IPS-NIHi7 (cell line): Measurements from ENCODE around the gene STAM.
"Not testable (repeated sequence)": the region's sequence is repeated elsewhere in the genome, so short reads cannot be mapped to it uniquely, and the experiment has no call there.

ENCODE experiments used
- DNase-seq: peaks from one replicate; pipeline ENCODE4 v3.0.0; 2012; ENCODE audit warnings: mixed read lengths; ENCODE audit errors: extremely low spot score

Gene STAM

DNA sequence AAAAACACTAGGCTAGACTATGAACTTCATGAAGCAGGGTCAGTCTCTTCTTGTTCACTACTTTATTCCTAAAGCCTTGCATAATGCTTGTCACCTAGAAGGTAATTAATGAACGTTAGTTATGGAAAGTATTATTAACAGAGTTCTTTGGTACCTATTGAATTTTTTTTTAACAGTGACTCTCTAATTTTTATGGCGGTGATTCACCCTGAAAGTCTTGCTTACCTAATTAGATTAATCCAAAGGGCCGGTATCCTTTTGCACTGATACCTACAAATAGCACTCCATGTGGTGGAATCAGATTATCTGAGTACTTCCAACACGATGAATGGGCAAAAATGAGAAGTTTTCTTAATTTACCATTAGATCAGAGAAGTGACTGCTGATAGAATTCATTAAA, 31.7 kb downstream of the STAM start:
- no peak for DNase-seq

DNA sequence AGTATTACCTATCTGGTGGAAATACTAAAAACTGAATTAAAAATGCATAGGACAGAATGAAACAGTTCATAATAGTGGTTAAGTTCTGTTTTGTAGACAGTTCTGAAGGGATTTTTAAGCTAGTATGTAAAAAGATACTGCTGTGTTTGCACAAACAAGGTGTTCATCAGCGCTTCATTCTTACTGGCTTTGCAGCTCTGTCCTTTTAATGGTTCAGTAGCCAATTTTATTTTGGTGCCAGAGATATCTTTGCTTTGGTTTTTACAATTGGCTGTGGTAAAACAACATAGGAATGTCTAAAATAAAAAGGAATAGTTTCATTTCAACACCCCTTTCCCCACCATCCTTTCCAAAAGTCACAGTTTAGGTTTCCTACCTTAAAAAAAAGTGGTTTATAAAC, 33.0 kb downstream of the STAM start:
- DNase-seq, result no peak

DNA sequence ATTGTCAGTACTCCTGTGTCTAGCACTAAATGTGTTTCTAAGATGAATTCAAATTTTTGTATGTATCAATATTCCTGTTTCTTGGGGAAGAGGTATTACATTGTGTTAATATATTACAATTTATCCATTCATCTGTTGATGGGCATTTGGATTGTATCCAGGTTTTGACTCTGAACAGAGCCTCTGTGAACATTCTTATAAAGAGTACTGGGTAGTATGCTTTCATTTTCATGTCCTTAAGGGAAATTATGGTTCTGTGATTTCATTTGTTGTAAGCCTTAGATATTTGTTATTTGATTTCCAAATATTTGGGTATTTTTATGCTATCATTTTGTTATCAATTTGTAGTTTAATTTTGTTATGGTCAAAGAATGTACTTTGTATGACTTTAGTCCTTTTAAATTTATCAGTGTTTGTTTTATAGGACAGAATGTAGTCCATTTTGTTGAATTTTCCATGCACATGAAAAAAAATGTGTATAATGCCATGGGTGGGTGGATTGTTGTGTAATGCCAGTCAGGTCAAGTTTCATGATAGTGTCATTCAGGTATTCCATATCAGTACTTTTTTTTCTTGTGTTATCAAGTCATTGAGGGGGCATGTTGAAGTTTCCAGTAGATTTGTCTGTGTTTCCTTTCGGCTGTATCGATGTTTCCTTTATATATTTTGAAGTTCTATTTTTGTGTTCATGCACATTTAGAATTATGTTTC, 38.4 kb downstream of the STAM start:
- DNase-seq, result no peak

DNA sequence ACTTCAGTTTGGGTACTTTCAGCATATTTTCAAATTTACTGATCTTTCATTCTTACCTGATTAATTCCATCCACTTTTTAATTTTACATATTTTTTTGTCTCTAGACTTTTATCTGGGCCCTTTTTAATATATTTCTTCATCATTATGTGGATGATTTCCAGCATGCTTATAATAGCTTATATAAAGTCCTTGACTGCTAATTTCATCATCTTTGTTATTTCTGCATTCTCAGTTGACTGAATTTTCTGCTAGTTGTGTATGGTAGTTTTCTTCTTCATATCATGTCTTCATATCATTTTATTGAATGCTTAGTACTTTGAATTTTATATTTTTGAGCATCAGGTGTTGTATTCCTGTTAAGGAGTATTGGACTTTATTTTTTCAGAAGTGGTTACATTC, 39.6 kb downstream of the STAM start:
- no peak for DNase-seq

DNA sequence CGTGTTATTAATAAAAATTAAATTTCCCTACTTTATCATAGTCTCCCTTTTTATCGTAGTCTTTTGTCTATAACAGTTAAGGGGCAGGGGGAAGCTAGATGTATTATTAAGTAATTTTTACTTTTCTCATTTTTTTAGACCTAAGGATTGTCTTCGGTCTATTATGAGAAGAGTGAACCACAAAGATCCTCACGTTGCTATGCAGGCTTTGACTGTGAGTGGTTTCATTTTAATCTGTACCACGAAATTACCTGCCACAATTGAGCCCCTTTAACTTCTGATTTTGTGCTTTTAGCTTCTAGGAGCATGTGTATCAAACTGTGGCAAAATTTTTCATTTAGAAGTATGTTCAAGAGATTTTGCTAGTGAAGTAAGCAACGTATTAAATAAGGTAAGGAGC, 40.6 kb downstream of the STAM start:
- DNase-seq, result no peak

DNA sequence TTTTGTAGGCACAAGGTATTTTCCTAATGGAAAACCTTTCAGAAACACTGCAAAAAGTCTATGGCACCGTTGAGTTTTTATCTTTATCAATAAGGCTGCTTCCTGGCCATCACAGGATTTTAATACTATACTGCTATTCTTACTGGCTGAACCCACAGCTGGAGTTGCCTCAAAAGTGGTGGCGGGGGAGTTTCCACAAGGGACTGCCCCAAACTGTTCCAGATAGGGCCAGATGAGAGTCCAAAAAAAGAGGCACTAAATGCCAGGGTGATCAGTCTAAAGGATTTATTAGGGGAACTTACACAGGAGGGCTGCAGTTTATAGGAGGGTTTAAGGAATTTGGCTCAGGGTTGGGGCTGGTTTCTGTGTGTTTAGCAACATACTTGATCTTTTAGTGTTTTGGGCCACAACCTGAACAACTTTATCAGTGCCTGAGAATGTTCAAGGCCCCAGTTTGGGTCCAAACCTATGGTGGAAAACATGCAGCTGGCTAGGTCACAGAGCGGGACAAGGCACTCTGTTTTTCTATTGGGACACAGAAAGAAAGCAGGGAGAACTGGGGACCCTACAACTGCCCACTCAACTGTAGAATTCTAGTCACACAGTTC, 41.4 kb downstream of the STAM start:
- no peak for DNase-seq

DNA sequence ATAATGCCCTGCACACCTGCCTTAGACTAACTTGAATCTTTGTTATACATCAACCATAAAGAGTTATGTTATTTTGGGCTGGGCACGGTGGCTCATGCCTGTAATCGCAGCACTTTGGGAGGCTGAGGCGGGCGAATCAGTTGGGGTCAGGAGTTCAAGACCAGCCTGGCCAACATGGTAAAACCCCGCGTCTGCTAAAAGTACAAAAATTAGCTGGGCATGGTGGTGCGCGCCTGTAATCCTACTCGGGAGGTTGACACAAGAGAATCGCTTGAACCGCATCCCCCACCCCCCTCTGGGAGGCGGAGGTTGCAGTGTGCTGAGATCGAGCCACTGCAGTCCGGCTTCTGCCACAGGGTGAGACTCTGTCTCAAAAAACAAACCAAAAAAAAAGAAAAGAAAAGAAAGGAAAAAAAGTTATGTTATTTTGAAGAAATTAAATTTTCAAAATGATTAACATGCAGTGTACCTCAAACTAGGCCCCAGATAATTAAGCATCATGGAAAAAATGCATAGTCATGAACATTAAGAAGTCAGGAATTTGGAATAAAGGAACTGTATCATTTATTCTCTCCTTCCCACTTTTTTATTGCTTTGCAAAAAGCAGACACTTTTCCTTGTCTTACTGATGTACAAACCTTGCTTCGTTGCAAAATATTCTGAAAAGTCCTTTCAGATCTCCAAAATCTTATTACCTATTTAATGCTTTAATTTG, 43.3 kb downstream of the STAM start:
- no peak for DNase-seq

DNA sequence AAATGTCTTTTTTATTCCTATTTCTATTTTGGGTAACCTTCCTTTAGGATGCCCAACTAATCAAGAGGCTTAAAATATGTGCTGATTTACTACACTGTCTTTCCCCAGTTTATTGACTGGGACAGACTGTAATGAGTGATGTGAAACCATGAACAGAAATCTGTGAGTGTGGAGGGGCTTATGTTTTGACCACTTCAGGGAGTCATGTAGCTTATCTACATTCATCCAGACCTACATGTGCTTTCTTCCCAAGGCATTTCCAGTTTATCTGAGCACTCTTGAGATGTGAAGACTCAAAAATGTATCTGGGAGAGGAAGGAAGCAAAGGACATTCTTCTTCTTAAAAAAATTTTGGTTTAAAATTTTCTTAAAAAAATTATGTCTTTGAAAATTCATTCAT, 45.2 kb downstream of the STAM start:
- no peak for DNase-seq

DNA sequence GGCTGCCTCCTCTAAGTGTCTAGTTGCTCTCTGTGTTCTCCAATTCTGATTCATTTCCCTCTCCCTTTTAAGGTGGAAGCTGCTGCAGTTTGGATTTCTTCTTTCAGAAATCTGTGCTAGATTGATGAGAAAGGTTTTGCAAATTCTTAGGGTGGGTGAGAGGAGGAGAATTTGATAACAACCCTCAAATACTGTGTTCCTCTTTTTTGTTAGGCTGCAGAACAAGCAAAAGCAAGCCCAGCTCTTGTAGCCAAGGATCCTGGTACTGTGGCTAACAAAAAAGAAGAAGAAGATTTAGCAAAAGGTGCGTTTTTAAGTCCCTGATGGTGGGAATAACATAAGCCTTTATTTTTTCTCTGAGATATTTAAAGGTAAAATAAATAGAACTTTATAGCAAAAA, 49.1 kb downstream of the STAM start:
- DNase-seq, result no peak

DNA sequence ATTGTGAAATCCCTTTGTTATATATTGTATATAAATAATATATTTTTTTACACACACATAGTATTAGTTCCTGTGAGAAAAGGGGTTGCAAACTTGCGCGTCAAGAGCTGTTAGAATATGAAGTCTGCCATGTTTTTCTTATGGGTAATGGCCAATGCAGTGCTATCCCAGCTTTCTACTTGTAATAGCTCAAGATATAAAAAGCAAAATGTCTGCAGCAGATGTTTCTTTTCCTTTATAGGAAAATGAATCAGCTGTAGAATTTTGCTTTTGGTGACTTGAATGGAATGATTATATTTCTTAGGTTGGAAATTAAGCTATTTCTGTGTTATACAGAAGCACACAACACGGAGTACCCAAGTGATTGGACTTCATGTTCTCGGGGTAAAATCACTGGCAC, 54.7 kb downstream of the STAM start:
- DNase-seq, result no peak

DNA sequence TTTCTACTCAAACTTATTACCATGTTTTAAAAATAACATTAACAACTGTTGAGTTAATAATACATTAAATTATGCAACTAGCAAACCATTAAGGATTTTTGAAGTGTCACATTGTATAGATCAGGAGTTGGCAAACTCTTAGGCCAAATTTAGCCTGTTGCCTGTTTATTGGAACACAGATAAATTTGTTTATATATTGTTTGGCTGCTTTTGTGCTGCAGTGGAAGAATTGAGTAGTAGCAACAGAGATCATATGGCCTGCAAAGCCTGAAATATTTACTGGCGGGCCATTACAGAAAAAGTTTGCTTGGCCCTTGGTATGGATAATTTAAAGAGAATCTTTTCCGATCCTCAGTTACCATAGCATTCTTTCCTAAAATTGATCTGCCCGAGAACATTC, 57.4 kb downstream of the STAM start:
- no peak for DNase-seq

DNA sequence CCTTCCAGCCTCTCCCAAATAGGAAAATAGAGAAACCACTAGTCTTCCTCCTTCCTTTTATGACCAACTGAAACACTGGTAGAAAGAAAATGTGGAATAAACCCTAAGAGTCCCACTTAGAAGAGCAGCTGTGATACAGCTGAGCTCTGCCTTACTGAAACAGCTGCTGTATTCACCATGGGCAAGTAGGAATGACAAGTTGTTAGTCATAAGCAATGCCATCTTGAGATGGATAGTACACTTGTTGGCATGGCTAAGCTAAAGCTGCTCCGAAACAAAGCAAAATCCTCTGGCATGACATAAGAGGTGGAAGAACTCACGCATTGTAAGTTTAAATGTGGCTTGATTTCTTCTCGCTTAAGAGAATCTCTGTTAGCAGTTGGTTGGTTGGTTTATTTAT, 59.8 kb downstream of the STAM start:
- no peak for DNase-seq

DNA sequence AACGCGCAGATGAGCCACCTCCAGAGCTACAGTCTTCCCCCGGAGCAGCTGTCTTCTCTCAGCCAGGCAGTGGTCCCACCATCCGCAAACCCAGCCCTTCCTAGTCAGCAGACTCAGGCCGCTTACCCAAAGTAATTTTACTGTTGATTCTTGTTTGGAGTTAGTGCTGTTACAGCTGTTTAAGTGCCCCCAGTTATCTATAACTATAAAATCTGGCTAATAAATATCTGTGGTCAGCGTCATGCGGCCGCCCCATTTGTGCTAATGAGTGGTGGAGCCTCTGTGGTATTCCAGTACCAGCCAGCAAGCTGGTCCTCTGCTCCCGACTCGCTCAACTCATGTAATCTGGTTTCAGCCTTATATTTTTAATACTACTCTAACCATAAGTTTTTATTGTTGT, 64.9 kb downstream of the STAM start:
- no peak for DNase-seq

DNA sequence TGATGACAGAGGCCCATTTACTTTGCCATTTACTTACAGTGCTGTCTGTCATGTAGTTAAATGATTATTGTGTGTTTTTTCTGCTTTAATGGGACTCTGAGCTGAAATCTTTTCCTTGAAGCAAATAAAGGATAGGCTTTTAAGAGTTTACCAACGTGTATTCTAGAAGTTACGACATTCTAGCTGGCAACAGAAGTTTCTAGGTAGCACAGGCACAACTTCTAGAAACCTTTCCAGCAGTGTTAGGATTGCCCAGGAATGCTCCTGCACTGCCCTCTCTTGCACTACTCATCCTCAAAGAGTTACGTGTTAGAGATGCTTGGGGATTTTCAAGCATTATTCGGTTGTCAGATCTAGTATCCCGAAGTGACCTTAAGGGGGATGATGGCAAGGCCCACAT, 65.5 kb downstream of the STAM start:
- no peak for DNase-seq

DNA sequence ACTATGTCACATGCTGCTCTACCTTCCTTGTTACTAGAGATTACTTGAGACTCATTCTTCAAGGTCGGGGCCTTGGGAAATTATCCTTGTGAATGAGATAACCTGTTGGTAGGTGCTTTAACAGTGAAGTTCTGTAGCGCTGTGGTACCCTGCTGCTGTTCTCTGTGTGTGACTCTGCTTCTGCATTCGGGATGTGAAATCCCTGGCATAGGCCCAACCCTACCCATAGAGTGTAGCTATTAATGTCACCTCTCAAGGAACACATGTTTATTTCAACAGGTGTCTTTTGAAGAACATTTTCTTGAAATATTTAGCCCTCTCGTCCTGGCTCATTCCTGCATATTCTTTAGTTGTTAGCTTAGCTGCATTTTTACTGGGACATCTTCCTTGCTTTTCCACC, 66.2 kb downstream of the STAM start:
- no peak for DNase-seq

DNA sequence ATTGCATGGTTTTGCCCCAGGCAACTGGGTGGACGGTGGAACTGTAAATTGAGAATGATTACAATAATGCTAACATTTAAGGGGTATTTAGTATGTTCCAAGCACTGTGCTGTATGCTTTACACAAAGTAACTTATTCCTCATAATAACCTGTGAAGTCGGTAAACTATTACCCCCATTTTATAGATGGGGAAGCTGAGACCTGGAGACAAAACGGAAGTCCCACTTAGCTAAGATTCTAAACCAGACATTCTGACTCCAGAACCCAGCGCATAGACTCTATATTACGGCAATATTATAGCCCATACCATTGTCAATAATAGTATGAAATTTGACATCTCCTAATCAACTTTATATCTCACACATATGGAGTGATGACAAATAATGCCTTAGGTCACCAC, 68.1 kb downstream of the STAM start:
- DNase-seq, result no peak

DNA sequence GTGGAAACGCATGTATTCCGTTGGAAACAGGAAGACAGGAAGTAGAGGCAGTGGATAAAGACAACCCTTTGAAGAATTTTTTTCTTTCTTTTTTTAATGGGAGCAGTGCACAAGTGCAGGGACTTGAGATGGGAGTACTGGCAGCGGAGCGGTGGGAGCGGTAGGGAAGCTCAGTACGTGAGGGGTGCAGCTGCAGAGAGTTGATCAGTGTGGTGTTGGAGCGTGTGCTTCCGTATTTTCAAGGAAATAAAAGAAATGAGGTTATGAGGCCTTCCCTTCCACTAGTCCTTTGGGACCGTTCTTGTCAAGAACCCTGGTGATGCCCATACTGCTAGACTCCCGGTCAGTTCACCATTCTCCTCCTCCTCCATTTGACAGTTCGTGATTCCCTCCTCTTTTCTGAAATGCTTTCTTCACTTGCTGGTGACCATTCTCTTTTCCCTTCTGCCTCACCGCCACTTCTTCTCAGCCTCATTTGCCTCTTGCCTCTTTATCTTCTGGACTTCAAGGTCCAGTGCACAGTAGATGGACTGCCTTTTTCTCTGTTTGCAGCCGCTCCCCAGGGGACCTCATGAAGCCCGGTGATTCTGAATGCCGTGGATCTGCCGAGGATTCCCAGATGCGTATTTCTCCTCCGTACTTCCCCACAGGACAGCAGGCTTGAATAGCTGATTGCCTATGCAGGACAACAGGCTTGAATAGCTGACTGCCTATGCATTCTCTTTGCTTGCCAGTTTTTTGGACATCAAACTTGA, 68.9 kb downstream of the STAM start:
- DNase-seq, result no peak

DNA sequence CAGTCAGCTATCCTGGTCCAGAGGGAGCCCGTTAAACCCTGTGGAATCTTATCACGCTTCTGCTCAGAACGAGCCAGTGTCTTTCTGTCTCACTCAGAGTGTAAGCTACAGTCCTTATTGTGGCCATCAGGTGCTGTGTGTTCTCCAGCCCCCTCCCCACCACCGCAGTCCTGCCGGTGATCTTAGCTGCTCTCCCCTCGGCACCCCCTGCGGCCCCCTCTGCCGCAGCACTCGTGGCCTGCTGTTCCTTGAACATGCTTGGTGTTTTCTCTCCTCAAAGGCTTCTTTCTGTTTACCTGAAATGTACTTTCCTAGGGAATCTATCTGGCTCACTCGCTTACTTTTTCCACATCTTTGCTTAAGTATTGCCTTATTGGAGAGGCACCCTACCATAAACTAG, 69.8 kb downstream of the STAM start:
- no peak for DNase-seq

DNA sequence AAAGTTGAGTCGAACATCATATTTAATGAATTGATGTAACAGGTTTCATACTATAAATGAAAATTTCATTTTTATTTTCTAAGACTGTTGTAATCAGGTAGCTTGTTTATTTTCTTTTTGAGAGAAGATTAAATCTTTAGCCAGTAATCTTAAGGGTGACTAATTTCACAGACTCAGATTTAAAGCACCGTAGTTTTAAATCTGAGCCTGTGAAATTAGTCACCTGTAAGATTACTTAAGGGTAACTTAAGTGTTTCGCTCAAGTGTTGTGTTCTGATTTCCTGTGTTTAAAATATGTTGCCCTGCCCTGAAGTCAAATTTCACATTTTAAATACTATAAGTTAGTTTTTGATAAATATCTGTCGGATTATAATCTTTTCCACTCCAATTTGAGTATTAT, 72.2 kb downstream of the STAM start:
- no peak for DNase-seq

DNA sequence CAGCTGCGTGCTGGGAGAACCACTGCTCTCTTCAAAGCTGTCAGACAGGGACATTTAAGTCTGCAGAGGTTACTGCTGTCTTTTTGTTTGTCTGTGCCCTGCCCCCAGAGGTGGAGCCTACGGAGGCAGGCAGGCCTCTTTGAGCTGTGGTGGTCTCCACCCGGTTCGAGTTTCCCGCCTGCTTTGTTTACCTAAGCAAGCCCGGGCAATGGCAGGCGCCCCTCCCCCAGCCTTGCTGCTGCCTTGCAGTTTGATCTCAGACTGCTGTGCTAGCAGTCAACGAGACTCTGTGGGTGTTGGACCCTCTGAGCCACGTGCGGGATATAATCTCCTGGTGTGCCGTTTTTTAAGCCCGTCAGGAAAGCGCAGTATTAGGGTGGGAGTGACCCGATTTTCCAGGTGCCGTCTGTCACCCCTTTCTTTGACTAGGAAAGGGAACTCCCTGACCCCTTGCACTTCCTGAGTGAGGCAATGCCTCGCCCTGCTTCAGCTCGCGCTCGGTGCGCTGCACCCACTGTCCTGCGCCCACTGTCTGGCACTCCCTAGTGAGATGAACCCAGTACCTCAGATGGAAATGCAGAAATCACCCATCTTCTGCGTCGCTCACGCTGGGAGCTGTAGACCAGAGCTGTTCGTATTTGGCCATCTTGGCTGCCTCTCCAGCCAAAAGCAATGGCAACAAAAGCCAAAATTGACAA, 78.5 kb downstream of the STAM start:
- not testable (repeated sequence) for DNase-seq

DNA sequence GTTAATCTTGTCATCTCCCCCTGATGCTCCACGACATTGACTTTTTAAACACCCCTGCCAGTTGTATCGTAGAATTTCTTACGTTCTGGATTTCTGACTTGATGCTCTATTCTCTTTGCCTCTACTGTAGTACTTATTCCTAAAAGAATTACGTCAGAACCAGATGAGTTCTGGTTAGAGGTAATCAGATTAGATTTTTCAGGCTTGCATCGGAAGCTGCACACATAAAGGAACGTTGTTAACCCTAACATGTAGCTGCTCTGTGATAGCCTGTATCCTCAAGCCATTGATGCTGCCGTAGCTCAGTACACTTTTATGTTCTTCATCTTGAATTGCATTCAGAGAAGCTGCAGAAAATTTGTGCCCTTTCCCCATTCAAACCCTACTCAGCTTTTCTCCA, 81.8 kb downstream of the STAM start:
- DNase-seq, result no peak

DNA sequence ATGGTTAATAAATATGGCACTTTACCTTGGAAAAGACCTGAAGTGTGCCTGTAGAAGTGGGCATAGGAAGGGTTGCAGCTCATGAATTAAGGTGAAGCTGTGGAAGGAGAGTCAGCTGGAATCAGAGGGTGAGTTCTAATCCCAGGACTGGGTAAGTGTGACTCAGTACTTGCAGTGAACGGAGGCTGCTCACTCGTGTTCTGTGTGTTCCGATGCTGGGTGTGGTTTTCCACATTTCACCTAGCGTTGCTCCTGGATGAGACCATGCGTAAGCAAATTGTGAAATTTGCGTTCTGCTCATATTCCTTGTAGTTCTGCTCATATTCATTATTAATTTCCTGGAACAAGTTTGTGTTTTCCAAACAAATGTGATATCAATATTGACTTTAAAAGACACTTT, 85.7 kb downstream of the STAM start:
- DNase-seq, result no peak
